Mesendoderm (in vitro differentiated cells): Measurements from ENCODE around the gene GJB3.
A peak's percentile ranks its signal among the peaks of the same experiment; 100 is the strongest.

Experiments
- DNase-seq: peaks from one replicate; pipeline ENCODE4 v3.0.0; 2013
- H2AK5ac ChIP-seq: 2 replicates; pipeline ENCODE4 v1.6.1; 2013; ENCODE audit warnings: low read length, inconsistent platforms
- H2BK120ac ChIP-seq: 2 replicates; pipeline ENCODE4 v1.6.1; 2013; ENCODE audit warnings: low read depth, mild to moderate bottlenecking, low read length, moderate library complexity, mixed read lengths
- H2BK15ac ChIP-seq: replicated peaks from 2 replicates; pipeline ENCODE4 v1.6.1; 2013; ENCODE audit warnings: low read depth, mild to moderate bottlenecking, moderate library complexity
- H2BK5ac ChIP-seq: 2 replicates; pipeline ENCODE4 v1.6.1; 2013; ENCODE audit warnings: low read length, inconsistent platforms
- H3K18ac ChIP-seq: 2 replicates; pipeline ENCODE4 v1.6.1; 2013; ENCODE audit warnings: mild to moderate bottlenecking, low read length, mixed read lengths
- H3K23ac ChIP-seq: one replicate; pipeline ENCODE4 v1.6.1; 2013; ENCODE audit warnings: low read length
- H3K27ac ChIP-seq: 2 replicates; pipeline ENCODE4 v1.5.1; 2013; ENCODE audit warnings: low read depth, mild to moderate bottlenecking, inconsistent platforms, low read length, moderate library complexity
- H3K27me3 ChIP-seq: 2 replicates; pipeline ENCODE4 v1.6.1; 2013; ENCODE audit warnings: low read length, control low read depth, mild to moderate bottlenecking, inconsistent platforms; ENCODE audit not compliant: insufficient read depth, poor library complexity
- H3K36me3 ChIP-seq: 2 replicates; pipeline ENCODE4 v1.6.1; 2013; ENCODE audit warnings: low read length, inconsistent platforms; ENCODE audit not compliant: control insufficient read depth, insufficient read depth
- H3K4ac ChIP-seq: one replicate; pipeline ENCODE4 v1.6.1; 2013; ENCODE audit warnings: low read depth, mild to moderate bottlenecking, low read length, moderate library complexity
- H3K4me1 ChIP-seq: 2 replicates; pipeline ENCODE4 v1.6.1; 2013; ENCODE audit warnings: low read depth, low read length, inconsistent platforms; ENCODE audit not compliant: control insufficient read depth
- H3K4me2 ChIP-seq: 2 replicates; pipeline ENCODE4 v1.6.1; 2013; ENCODE audit warnings: low read length
- H3K4me3 ChIP-seq: 2 replicates; pipeline ENCODE4 v1.5.1; 2013; ENCODE audit warnings: mild to moderate bottlenecking, low read length
- H3K56ac ChIP-seq: one replicate; pipeline ENCODE4 v1.6.1; 2013; ENCODE audit warnings: low read length
- H3K79me1 ChIP-seq: 2 replicates; pipeline ENCODE4 v1.6.1; 2013; ENCODE audit warnings: low read length, inconsistent platforms
- H3K79me2 ChIP-seq: 2 replicates; pipeline ENCODE4 v1.6.1; 2013; ENCODE audit warnings: mild to moderate bottlenecking, low read length; ENCODE audit not compliant: control insufficient read depth, insufficient read depth
- H3K9ac ChIP-seq: 2 replicates; pipeline ENCODE4 v1.6.1; 2013; ENCODE audit warnings: low read length, inconsistent platforms
- H4K5ac ChIP-seq: one replicate; pipeline ENCODE4 v1.6.1; 2013; ENCODE audit warnings: low read length
- H4K8ac ChIP-seq: one replicate; pipeline ENCODE4 v1.6.1; 2013; ENCODE audit warnings: low read depth, mild to moderate bottlenecking, control low read depth, low read length, moderate library complexity
- WGBS: extraction: QIAGEN DNeasy Blood & Tissue Kit; methylation state at CpG from one replicate; pipeline ENCODE4 v1.1.7; 2013; ENCODE audit warnings: low lambda C conversion rate, missing lambda C conversion rate; ENCODE audit not compliant: insufficient coverage; ENCODE audit errors: extremely low coverage; 5-methylcytosine and 5-hydroxymethylcytosine counted together

GJB3 gene

GRCh38 chr1:34761176-34761761 is 19.7 kb upstream of the GJB3 start:
- no peak for DNase-seq
- Histone ChIP-seq H3K79me2 (no peaks in the 10 kb centered on the region), H2BK15ac (no peak overlapping the region), H3K9ac (no peak overlapping the region), H3K36me3 (no peaks in the 10 kb centered on the region), H3K18ac (no peak overlapping the region), H3K4me1 (peaks cover 5% of the 10 kb centered on the region), H2BK120ac (no peak overlapping the region), H2AK5ac (no peak overlapping the region), H4K8ac (no peak overlapping the region), H3K27ac (no peak overlapping the region), H3K4me2 (no peak overlapping the region), H3K23ac (no peak overlapping the region), H3K4ac (no peak overlapping the region), H3K27me3 (no peaks in the 10 kb centered on the region), H3K56ac (no peak overlapping the region), H4K5ac (no peak overlapping the region), H3K79me1 (no peaks in the 10 kb centered on the region), H3K4me3 (no peak overlapping the region), H2BK5ac (no peak overlapping the region)
- no CpG with 5 or more reads among the region's 33 CpGs for WGBS

- Histone ChIP-seq H3K27ac (no peak overlapping the region), H3K79me1 (no peaks in the 10 kb centered on the region), H3K9ac (no peak overlapping the region), H2BK5ac (no peak overlapping the region), H3K4ac (no peak overlapping the region), H3K23ac (no peak overlapping the region), H3K27me3 (no peaks in the 10 kb centered on the region), H2AK5ac (no peak overlapping the region), H3K56ac (no peak overlapping the region), H3K4me1 (peaks cover 5% of the 10 kb centered on the region), H3K79me2 (no peaks in the 10 kb centered on the region), H2BK15ac (no peak overlapping the region), H3K4me2 (no peak overlapping the region), H3K36me3 (no peaks in the 10 kb centered on the region), H2BK120ac (no peak overlapping the region), H3K18ac (no peak overlapping the region), H3K4me3 (no peak overlapping the region), H4K8ac (no peak overlapping the region), H4K5ac (no peak overlapping the region)
- no peak for DNase-seq
- no CpG with 5 or more reads among the region's 13 CpGs for WGBS
These were observed 19.2 kb upstream of the GJB3 start for GRCh38 chr1:34761776-34762307.

GRCh38 chr1:34762474-34763141 is 18.4 kb upstream of the GJB3 start:
- no peak for DNase-seq
- no peaks in the 10 kb centered on the region for H3K27me3 ChIP-seq
- H2AK5ac ChIP-seq = no peak overlapping the region
- WGBS = no CpG with 5 or more reads among the region's 7 CpGs
- H3K4me2 ChIP-seq = no peak overlapping the region
- no peak overlapping the region for H2BK120ac ChIP-seq
- no peaks in the 10 kb centered on the region for H3K36me3 ChIP-seq
- H3K23ac ChIP-seq = no peak overlapping the region
- no peak overlapping the region for H3K4me3 ChIP-seq
- H3K9ac ChIP-seq = no peak overlapping the region
- H3K79me2 ChIP-seq = no peaks in the 10 kb centered on the region
- no peak overlapping the region for H4K5ac ChIP-seq
- H3K18ac ChIP-seq = no peak overlapping the region
- no peak overlapping the region for H4K8ac ChIP-seq
- peaks cover 5% of the 10 kb centered on the region for H3K4me1 ChIP-seq
- no peak overlapping the region for H2BK5ac ChIP-seq
- no peak overlapping the region for H3K27ac ChIP-seq
- no peak overlapping the region for H2BK15ac ChIP-seq
- no peaks in the 10 kb centered on the region for H3K79me1 ChIP-seq
- H3K56ac ChIP-seq = peak overlapping the region; percentile 15
- H3K4ac ChIP-seq = no peak overlapping the region

- Histone ChIP-seq H2BK15ac (no peak overlapping the region), H3K79me1 (no peaks in the 10 kb centered on the region), H2AK5ac (no peak overlapping the region), H3K4me2 (no peak overlapping the region), H3K36me3 (no peaks in the 10 kb centered on the region), H3K27ac (no peak overlapping the region), H3K4me3 (no peak overlapping the region), H3K4ac (no peak overlapping the region), H3K4me1 (peaks cover 5% of the 10 kb centered on the region), H2BK5ac (peak overlapping the region; percentile 30), H3K9ac (no peak overlapping the region), H4K5ac (no peak overlapping the region), H2BK120ac (no peak overlapping the region), H3K18ac (no peak overlapping the region), H3K79me2 (no peaks in the 10 kb centered on the region), H4K8ac (no peak overlapping the region), H3K23ac (no peak overlapping the region), H3K56ac (peak overlapping the region; percentile 15), H3K27me3 (no peaks in the 10 kb centered on the region)
- no CpG with 5 or more reads among the region's 8 CpGs for WGBS
- DNase-seq = peak; percentile 90
These were observed 17.8 kb upstream of the GJB3 start for GRCh38 chr1:34763142-34763781.

GRCh38 chr1:34768856-34769255 is 12.2 kb upstream of the GJB3 start:
- Histone ChIP-seq H2BK15ac (no peak overlapping the region), H3K36me3 (no peaks in the 10 kb centered on the region), H4K8ac (no peak overlapping the region), H3K4me3 (no peak overlapping the region), H2BK120ac (no peak overlapping the region), H3K4me2 (no peak overlapping the region), H4K5ac (no peak overlapping the region), H3K23ac (no peak overlapping the region), H3K18ac (no peak overlapping the region), H3K79me2 (no peaks in the 10 kb centered on the region), H3K79me1 (no peaks in the 10 kb centered on the region), H3K56ac (no peak overlapping the region), H3K27me3 (no peaks in the 10 kb centered on the region), H3K9ac (no peak overlapping the region), H3K4ac (no peak overlapping the region), H3K4me1 (no peaks in the 10 kb centered on the region), H2BK5ac (no peak overlapping the region), H3K27ac (no peak overlapping the region), H2AK5ac (no peak overlapping the region)
- WGBS = no CpG with 5 or more reads among the region's 3 CpGs
- DNase-seq = no peak
